PC-3 (cell line): ENCODE data around the gene MBTD1. TPM values are rescaled to one million over a fixed set of nuclear protein-coding genes. Genes with fewer than 3 reads are reported as not detected.
A peak's percentile ranks its signal among the peaks of the same experiment; 100 is the strongest.

ENCODE experiments used
- ATAC-seq: fragments of 200-7000 bp; cut with Tn5 transposase; 2 replicates; pipeline ENCODE4 v1.9.1; 2020; ENCODE audit warnings: mild to moderate bottlenecking, moderate library complexity
- BruUV-seq: library from RNA; stranded (reverse); fragments of 400-500 nt; replicated peaks from 2 replicates; lab custom pipeline; 2021; lab: Mats Ljungman, UMichigan
- CTCF ChIA-PET: fragments of 300-600 bp; sonication (Branson Sonifier 250); formaldehyde crosslinking; loops from one replicate; lab custom pipeline; 2022; ENCODE audit warnings: antibody characterized with exemption; lab: Charles Lee
- POLR2A ChIA-PET: fragments of 300-600 bp; sonication (Branson Sonifier 250); formaldehyde crosslinking; loops from one replicate; lab custom pipeline; 2022; ENCODE audit warnings: antibody characterized with exemption; ENCODE audit not compliant: unreplicated experiment; lab: Charles Lee
- DNase-seq: peaks from one replicate; pipeline ENCODE4 v3.0.0-alpha.2; 2015
- H2AFZ ChIP-seq: fragments of 300-600 bp; sonication (generic); 2 replicates; pipeline ENCODE4 v1.6.0; 2016; ENCODE audit warnings: antibody characterized with exemption, low read length
- H3F3A ChIP-seq: fragments of 300-600 bp; sonication (generic); one replicate; pipeline ENCODE4 v1.6.0; 2017; ENCODE audit warnings: antibody characterized with exemption, low read length, control low read depth, mild to moderate bottlenecking; ENCODE audit not compliant: unreplicated experiment
- H3K27ac ChIP-seq: fragments of 300-600 bp; sonication (generic); 2 replicates; pipeline ENCODE4 v1.5.1; 2016; ENCODE audit warnings: mild to moderate bottlenecking, low read length
- H3K27me3 ChIP-seq: fragments of 300-600 bp; sonication (generic); 2 replicates; pipeline ENCODE4 v1.6.1; 2016; ENCODE audit warnings: low read length, mixed read lengths
- H3K36me3 ChIP-seq: fragments of 300-600 bp; sonication (generic); 2 replicates; pipeline ENCODE4 v1.6.1; 2016; ENCODE audit warnings: low read depth, mixed run types, low read length, mixed read lengths
- H3K4me1 ChIP-seq: fragments of 300-600 bp; sonication (generic); 2 replicates; pipeline ENCODE4 v1.5.1; 2016; ENCODE audit warnings: low read length; ENCODE audit not compliant: insufficient read depth
- H3K4me2 ChIP-seq: fragments of 300-600 bp; sonication (generic); 2 replicates; pipeline ENCODE4 v1.6.0; 2016; ENCODE audit warnings: low read length
- H3K4me3 ChIP-seq: fragments of 300-600 bp; sonication (generic); 2 replicates; pipeline ENCODE4 v1.5.1; 2016; ENCODE audit warnings: mild to moderate bottlenecking, low read length, mixed read lengths
- H3K79me2 ChIP-seq: fragments of 300-600 bp; sonication (generic); 2 replicates; pipeline ENCODE4 v1.6.1; 2017; ENCODE audit warnings: low read length, mixed read lengths
- H3K9ac ChIP-seq: fragments of 300-600 bp; sonication (generic); 2 replicates; pipeline ENCODE4 v1.6.0; 2016; ENCODE audit warnings: mild to moderate bottlenecking, low read length
- H3K9me2 ChIP-seq: fragments of 300-600 bp; sonication (generic); replicated peaks from 2 replicates; pipeline ENCODE4 v1.6.1; 2016; ENCODE audit warnings: mixed run types, low read length, mixed read lengths
- H3K9me3 ChIP-seq: fragments of 300-600 bp; sonication (generic); 2 replicates; pipeline ENCODE4 v1.6.1; 2016; ENCODE audit warnings: low read length, mixed read lengths
- H4K20me1 ChIP-seq: fragments of 300-600 bp; sonication (generic); 2 replicates; pipeline ENCODE4 v1.6.1; 2016; ENCODE audit warnings: low read length, mixed read lengths
- EZH2 ChIP-seq: fragments of 300-600 bp; sonication (generic); IDR thresholded peaks from one replicate; pipeline ENCODE4 v1.6.1; 2017; ENCODE audit warnings: antibody characterized with exemption, mild to moderate bottlenecking, low read length; ENCODE audit not compliant: unreplicated experiment
- EZH2phosphoT487 ChIP-seq: fragments of 300-600 bp; sonication (generic); IDR thresholded peaks from 2 replicates; pipeline ENCODE4 v1.6.1; 2018; ENCODE audit warnings: mild to moderate bottlenecking, antibody characterized with exemption, low read length, borderline replicate concordance
- intact Hi-C: fragments of 100-400 bp; cut with micrococcal nuclease; formaldehyde crosslinking; loops from 2 replicates; pipeline ENCODE4 v1.9.0; 2023
- total RNA-seq: library from RNA; depleted of rRNA; stranded (reverse); fragments of >200 nt; gene quantifications from 2 replicates; pipeline ENCODE4 v1.2.3, GENCODE V29; 2014
- TF ChIP-seq, protein P1 (sequence below): fragments of 300-600 bp; sonication (generic); conservative IDR thresholded peaks from 2 replicates; pipeline ENCODE4 v1.5.1; 2017; ENCODE audit warnings: antibody characterized with exemption, low read depth, mild to moderate bottlenecking, low read length

The MBTD1 gene
- total RNA-seq, 1 experiment from 2014 or later: 13.8 TPM

DNA sequence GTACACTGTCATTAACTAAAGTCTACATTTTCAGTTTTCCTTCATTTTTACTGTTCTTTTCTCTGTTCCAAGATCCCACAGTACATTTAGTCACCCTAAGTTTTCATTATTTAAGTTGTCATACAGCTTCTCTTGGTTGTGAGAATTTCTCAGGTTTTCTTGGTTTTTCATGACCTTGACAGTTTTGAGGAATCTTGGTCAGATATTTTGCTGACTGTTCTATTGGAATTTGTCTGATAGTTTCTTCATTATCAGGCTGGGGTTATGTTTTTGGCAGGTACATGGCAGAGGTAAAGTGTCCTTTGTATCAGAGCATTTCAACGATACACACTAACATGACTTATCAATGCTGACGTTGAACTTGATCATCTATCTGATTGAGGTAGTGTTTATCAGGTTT lies 19.6 kb downstream of the MBTD1 start:
- H3K36me3 ChIP-seq: peaks cover 12% of the 10 kb centered on the region
- DNase-seq (no peak), ATAC-seq (no peak)
- intact Hi-C loops: no loop called here
- BruUV-seq: no TSS peak
- peaks cover 23% of the 10 kb centered on the region for H3K79me2 ChIP-seq
- TF ChIP-seq EZH2 (no peak), EZH2phosphoT487 (no peak)
- TF ChIP-seq, protein P1, sequence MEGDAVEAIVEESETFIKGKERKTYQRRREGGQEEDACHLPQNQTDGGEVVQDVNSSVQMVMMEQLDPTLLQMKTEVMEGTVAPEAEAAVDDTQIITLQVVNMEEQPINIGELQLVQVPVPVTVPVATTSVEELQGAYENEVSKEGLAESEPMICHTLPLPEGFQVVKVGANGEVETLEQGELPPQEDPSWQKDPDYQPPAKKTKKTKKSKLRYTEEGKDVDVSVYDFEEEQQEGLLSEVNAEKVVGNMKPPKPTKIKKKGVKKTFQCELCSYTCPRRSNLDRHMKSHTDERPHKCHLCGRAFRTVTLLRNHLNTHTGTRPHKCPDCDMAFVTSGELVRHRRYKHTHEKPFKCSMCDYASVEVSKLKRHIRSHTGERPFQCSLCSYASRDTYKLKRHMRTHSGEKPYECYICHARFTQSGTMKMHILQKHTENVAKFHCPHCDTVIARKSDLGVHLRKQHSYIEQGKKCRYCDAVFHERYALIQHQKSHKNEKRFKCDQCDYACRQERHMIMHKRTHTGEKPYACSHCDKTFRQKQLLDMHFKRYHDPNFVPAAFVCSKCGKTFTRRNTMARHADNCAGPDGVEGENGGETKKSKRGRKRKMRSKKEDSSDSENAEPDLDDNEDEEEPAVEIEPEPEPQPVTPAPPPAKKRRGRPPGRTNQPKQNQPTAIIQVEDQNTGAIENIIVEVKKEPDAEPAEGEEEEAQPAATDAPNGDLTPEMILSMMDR: no peak
- POLR2A ChIA-PET: no interaction called here
- H3K9me3 ChIP-seq: peaks cover 4% of the 10 kb centered on the region; the same call in 1 of the 2 replicates
- no peaks in the 10 kb centered on the region; the same call in 1 of the 2 replicates for H3K4me1 ChIP-seq
- H3K27me3 ChIP-seq: no peaks in the 10 kb centered on the region
- no peaks in the 10 kb centered on the region for H3F3A ChIP-seq
- H3K9me2 ChIP-seq: no peaks in the 10 kb centered on the region
- no peaks in the 10 kb centered on the region for H4K20me1 ChIP-seq
- no peak overlapping the region for H2AFZ ChIP-seq
- CTCF ChIA-PET: no interaction called here
- H3K9ac ChIP-seq: no peak overlapping the region
- H3K27ac ChIP-seq: no peak overlapping the region
- H3K4me2 ChIP-seq: no peak overlapping the region
- no peak overlapping the region for H3K4me3 ChIP-seq

DNA sequence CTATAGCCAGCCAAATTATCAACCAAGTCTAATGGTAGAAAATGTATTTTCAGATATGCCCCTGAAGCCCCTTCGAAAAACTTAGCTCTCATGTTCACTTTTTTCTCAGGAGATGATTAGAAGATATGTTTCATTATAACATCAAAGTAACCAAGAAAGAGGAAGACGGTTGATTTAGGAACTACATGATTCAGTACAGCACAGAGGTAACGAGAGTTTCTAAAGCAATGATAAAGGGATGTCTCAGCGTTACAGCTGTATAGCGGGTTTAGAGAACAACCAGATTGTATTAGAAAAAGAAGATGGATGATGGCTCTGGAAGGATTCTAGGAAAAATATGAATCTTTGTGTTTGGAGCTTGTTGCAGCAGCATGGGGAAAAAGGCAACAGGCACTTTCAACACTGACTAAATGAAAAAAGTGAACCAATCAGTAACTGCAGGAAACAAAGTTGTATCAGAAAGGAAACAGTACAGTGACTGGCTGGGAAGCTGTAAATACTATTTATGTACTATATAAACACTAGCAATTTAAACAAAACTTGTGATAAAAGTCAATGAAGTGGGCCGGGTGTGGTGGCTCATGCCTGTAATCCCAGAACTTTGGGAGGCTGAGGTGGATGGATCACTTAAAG lies 21.5 kb downstream of the MBTD1 start:
- no peaks in the 10 kb centered on the region for H3K9me2 ChIP-seq
- H3K36me3 ChIP-seq: peaks cover 17% of the 10 kb centered on the region
- ChIA-PET POLR2A (no interaction called here), CTCF (no interaction called here)
- H3K9ac ChIP-seq: no peak overlapping the region
- BruUV-seq: no TSS peak
- no peak overlapping the region for H3K4me2 ChIP-seq
- intact Hi-C loops: no loop called here
- peaks cover 4% of the 10 kb centered on the region; the same call in 1 of the 2 replicates for H3K9me3 ChIP-seq
- no peak overlapping the region for H3K27ac ChIP-seq
- ATAC-seq (peak; percentile 46), DNase-seq (no peak)
- H2AFZ ChIP-seq: no peak overlapping the region
- H4K20me1 ChIP-seq: 0 out of 2 replicates have a peak, but pooled peaks cover 3% of the 10 kb centered on the region
- H3K4me1 ChIP-seq: no peaks in the 10 kb centered on the region; the same call in 1 of the 2 replicates
- H3F3A ChIP-seq: no peaks in the 10 kb centered on the region
- H3K79me2 ChIP-seq: peaks cover 39% of the 10 kb centered on the region
- no peak overlapping the region for H3K4me3 ChIP-seq
- H3K27me3 ChIP-seq: no peaks in the 10 kb centered on the region
- TF ChIP-seq EZH2phosphoT487: no peak
- no peak for TF ChIP-seq EZH2
- TF ChIP-seq, protein P1: no peak

DNA sequence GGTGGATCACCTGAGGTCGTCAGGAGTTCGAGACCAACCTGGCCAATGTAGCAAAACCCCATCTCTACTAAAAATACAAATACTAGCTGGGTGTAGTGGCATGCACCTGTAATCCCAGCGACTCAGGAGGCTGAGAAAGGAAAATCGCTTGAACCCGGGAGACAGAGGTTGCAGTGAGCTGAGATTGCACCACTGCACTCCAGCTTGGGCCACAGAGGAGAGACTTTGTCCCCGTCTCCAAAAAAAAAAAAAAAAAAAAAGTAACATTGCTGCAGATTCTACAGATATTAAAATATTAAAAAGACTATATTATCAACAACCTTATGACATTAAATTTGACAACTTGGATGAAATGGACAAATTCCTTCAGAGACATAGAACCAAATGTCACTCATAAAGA lies 25.7 kb downstream of the MBTD1 start:
- Histone ChIP-seq H3K9me2 (no peaks in the 10 kb centered on the region), H4K20me1 (peaks cover 7% of the 10 kb centered on the region; the same call in 1 of the 2 replicates), H3K79me2 (peaks cover 67% of the 10 kb centered on the region), H3K4me3 (no peak overlapping the region), H3K9ac (no peak overlapping the region), H3K4me1 (no peaks in the 10 kb centered on the region), H3K9me3 (peaks cover 4% of the 10 kb centered on the region; the same call in 1 of the 2 replicates), H3K27ac (no peak overlapping the region), H3K4me2 (no peak overlapping the region), H3K27me3 (no peaks in the 10 kb centered on the region), H3K36me3 (peaks cover 17% of the 10 kb centered on the region), H3F3A (no peaks in the 10 kb centered on the region), H2AFZ (no peak overlapping the region)
- intact Hi-C loops: no loop called here
- DNase-seq: no peak
- BruUV-seq: no TSS peak
- POLR2A ChIA-PET: no interaction called here
- ATAC-seq: no peak
- TF ChIP-seq EZH2 (no peak), EZH2phosphoT487 (no peak)
- TF ChIP-seq, protein P1: no peak
- CTCF ChIA-PET: no interaction called here
